ENCODE measurements around the gene MSI2.
A peak's percentile ranks its signal among the peaks of the same experiment; 100 is the strongest.

The MSI2 gene

DNA sequence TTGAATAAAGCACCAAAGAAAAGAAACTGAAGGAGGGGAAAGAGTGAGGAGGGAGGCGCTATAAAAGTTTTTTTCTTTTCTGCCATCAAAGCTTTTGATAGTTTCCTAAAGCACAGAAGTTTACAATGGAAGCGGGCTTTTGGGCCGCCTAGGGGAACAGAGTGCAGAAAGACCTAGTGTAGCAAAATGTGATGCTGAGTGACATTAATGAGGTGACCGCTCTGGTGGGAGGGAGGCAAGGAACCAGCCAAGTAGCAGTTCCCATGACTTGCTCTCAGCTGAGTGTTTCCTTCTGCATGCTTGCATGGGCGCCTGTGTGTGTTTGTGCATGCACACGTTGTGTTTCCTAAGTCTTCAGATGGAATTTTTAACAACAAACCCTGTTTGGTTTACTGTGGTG lies 15.5 kb downstream of the MSI2 start:
- DNase-seq: no peak

DNA sequence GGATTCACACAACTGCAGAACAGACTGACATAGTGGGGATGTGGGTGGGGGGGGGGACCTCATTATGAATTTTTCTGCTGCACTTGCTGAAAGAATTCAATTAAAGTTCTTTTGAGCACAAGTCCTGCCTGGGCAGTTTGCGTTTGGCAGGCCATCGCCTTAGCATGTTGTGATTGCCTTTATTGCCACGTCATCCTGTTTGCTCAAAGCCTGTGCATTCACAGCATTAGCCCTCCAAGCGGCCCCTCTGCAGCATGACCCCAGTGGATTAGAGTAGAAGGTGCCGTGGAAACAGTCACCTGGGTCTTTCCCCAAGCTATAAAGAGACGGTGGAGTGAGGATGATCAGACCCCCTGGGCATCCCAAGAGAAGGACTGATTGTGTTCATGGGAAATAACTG lies 17.2 kb downstream of the MSI2 start:
- no peak for DNase-seq

GRCh38 chr17:57274162-57274561 lies 17.8 kb downstream of the MSI2 start:
- no peak for DNase-seq

GRCh38 chr17:57275071-57275764 lies 18.9 kb downstream of the MSI2 start:
- DNase-seq: no peak

- no peak for DNase-seq
These were observed 20.3 kb downstream of the MSI2 start for GRCh38 chr17:57276621-57277020.

GRCh38 chr17:57277923-57278604 lies 21.7 kb downstream of the MSI2 start:
- DNase-seq: no peak

GRCh38 chr17:57278740-57279387 lies 22.5 kb downstream of the MSI2 start:
- no peak for DNase-seq

DNA sequence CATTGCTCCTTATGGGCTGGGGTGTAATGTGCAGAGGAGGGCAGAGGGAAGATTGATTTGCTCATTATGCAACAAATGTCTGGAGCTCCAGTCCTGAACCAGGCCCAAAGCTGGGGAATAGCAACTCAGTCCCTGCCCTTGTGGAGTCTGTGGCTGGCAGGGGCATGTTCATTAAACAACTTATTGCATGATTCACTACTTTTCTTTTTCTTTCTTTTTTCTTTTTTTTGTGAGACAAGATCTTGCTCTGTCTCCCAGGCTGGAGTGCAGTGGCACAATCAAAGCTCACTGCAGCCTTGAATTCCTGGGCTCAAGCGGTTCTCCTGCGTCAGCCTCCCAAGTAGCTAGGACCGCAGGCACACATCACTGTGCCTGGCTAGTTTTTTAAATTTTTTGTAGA lies 23.1 kb downstream of the MSI2 start:
- no peak for DNase-seq

GRCh38 chr17:57281887-57282286 lies 25.6 kb downstream of the MSI2 start:
- DNase-seq: no peak

DNA sequence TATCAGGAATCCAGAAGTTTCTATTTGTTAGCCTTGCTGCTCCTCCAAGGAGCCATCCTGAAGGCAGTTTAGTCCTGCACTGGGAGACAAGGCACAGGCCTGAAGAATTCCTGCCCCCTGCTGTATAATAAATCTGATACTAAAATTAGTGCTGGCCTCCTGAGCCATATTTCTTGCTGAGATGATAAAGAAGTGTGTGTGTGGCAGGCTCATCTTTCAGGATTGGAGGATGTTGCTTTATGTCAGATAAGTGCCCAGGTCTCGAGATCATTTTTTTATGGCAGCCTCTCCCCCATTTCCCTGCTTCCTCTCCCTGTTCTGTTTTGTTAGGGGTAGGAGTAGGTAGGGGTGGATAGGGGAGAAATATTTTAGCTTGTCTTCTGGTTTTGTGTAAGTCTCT lies 26.0 kb downstream of the MSI2 start:
- no peak for DNase-seq

DNA sequence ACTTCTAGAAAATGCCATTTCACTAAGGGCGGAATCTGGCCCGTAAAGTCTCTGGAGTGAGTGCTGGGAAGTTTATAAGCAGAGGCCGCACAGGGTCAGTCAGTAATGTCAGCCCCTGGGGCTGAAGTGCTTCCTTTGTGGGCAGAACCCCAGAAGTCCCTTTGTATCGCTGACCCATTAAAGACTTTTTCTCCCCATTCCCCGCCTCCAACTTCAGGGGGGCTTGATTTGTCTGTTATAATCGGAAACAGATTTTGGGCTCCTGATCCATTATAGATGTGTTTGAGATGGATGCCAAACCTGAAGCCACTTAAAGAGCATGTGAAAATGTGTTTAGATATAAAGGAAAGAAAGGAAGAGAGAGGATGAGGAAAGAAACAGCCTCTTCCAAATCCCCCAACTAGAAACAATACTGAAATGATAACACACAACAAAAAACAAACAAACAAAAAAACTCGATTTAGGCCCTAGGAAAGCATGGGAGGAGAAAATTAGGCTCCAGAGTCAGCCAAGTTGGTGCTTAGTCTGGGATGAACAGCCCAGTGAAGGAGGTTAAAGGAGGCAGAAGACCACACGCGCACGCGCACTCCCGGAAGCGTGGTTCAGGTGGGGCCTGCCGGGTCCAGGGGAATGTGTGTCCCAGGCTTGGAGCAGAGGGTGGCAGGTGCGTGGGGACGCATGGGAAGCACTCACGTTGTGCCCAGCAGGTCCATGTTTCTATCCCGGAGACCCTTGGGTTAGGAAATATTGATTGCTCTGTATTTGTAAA lies 27.1 kb downstream of the MSI2 start:
- DNase-seq: no peak

GRCh38 chr17:57284583-57284982 lies 28.3 kb downstream of the MSI2 start:
- DNase-seq: no peak

DNA sequence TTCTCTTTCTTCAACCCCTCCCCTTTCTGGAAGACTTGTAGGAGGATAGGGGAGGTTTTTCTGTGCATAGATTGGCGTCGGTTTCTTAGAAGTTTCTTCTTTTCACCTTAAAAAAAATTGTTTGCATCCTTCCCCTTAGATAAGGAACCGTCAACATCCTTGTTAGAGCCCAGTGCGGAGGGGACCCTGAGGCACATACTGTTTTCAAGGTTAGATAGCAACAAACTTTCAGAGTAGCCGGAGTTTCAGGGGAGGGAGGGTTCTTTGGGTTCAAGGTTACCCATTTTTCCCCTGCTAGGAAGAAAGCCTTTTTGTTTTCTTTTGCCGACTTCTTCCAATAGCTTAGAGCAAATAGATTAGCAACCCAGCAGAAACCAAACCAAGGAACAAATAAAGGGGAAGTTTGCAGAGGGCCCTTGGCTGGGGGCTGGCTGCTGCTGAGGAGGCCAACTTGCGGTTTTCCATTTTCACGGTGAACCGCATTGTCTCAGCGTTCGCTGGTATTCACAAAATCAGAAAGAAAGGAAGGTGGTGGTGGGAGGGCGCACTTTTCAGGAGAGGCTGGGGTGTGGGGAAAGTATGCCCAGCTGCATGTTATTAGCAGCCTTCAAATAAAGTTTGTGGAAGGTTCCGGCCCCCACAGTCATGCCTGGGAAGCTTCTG lies 28.8 kb downstream of the MSI2 start:
- DNase-seq: no peak

- DNase-seq: no peak
These were observed 29.4 kb downstream of the MSI2 start for GRCh38 chr17:57285701-57286100.

DNA sequence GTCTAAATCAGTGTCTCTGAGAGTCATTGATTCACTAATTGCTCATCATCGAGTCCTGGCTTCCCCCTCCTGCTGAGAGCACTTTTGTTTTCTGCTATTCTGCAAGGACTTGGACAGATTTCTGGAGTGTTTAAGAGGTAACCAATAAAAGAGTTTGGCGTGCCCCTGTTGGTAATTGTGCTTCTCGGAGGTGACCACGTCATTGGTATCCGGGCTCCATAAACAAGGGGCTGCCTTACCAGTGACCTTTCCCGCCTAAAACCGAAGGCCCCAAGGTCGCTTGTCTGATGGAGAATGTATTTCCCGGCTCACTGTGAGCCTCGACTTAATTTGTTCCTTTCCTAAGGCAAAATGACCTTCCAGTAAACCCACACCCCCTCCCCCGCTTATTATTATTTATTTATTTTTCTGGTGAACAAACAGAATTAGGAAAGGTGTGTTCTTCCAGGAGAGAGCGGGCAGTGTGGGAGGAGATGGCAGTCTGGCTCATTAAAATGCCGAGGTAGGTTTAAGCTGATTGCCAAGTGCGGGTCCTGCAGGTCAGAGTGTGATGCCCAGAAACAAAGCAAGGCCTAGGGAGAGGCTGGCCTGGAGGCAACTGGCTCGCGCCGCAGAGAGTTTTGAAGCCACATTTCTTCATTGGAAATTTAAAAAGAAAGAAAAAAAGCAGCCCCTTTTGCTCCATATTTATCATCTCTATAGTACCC lies 30.2 kb downstream of the MSI2 start:
- DNase-seq: peak; percentile 60

DNA sequence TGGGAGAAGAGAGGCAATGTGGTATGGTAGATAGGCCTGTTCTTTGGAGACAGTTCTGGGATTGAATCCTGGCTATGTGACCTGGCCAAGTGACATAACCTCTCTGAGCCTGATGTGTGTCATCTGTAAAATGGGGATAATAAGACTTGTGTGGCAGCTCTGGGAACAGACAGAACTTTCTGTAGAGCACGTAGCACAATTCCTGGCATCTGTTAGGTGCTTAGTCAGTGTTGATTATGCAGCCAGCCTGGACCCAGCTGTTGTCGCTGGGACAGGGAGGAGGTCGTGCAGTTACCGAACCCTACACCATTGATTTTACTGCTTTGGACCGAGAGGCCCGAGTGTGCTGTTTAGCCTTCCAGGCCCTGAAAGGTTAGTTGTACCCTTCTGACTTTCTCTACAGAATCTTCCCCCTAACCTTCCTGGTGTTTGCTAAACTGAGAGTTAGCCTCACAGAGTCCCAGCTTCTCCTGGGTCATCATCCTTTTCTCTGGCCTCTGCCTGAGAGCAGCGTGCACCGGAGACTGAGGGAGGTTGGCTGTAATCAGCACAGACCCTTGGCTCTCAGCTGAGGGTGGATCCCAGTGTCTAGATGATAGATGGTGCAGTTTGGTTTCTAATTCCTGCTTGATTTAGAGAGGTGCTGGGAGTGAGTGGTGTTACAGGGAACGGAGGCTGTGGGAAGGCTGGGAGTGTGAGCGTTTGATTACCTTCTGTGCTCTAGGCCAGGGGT lies 31.9 kb downstream of the MSI2 start:
- no peak for DNase-seq

- no peak for DNase-seq
These were observed 32.4 kb downstream of the MSI2 start for GRCh38 chr17:57288773-57289121.

GRCh38 chr17:57289130-57289529 lies 32.8 kb downstream of the MSI2 start:
- DNase-seq: no peak

DNA sequence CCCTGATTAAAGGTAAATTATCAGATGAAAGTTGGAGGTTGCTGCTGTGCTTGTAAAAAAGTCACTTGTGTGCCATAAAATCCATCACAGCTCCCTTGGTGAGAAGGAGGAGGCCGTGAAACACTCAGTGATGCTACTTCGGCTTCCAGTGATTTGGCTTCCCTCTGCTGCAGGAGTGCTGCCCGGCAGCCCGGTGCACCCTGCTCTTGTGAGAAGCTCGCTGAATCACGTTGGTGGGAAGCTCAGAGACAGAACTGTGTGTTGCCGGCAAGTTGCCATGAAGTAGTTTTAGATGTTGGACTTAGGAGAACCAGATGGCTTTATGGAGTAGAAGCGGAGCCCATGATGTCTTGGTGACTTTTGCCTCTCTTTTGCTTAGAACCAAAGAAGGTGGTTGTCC lies 33.3 kb downstream of the MSI2 start:
- DNase-seq: no peak

DNA sequence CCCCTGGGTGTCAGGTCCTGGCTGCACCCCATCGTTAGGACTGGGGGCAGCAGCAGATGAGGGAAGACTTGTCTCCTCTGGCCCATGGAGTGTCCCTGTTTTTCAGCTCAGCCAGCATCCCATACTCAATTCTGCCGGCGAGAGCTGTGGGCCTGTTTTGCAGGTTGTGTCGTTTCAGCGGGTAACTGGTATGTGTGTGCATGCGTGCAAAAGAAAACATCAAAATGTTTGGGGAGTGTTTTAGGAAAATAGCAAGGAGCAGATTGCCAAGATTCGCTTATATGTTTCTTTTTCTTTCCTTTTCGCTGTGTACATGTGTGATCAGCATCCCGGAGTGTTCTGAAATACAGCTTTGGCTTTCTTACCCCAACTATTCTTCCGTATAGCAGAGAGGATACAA lies 34.7 kb downstream of the MSI2 start:
- DNase-seq: no peak

GRCh38 chr17:57292091-57292490 lies 35.8 kb downstream of the MSI2 start:
- no peak for DNase-seq

DNA sequence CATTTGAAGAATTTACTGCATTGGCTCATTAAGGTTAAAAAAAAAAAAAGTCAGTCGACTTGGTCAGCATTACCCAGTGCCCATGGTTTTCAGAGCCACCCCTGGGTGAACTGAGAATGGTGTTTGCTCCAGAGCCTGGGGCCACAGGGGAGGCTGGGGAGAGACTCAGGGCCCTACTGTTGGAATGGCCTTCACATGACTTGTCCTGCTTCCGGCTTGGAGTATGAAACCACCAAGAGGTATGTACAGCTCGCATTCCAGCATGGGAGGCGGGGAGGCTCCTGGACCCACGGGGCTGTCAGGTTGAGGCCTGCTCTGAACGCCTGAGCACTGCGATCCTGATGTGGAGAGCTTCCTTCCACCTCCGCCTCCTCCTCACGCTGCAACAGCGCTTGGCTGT lies 36.8 kb downstream of the MSI2 start:
- DNase-seq: no peak
